ENCODE measurements around the gene PIK3AP1.

GRCh38 chr10:96681524-96681923 is 38.8 kb downstream of the PIK3AP1 start:
- TF ChIP-seq CTCF (IDR thresholded peaks at IDR 0.05; ENCODE audit: insufficient read depth, low read depth, low read length) (no peak), EZH2 (IDR thresholded peaks at IDR 0.05; ENCODE audit: insufficient read depth, low read length) (no peak)

Data from astrocyte (in vitro differentiated cells and primary cell).